ENCODE data around the gene C16orf95.
A peak's percentile ranks its signal among the peaks of the same experiment; 100 is the strongest.

The C16orf95 gene

GRCh38 chr16:87305505-87306391 lies 11.4 kb downstream of the C16orf95 start:
- no peak for TF ChIP-seq CTCF (IDR thresholded peaks at IDR 0.05)
- peak overlapping the region; percentile 36 for H3K4me3 ChIP-seq
- H3K27ac ChIP-seq, result no peak overlapping the region

DNA sequence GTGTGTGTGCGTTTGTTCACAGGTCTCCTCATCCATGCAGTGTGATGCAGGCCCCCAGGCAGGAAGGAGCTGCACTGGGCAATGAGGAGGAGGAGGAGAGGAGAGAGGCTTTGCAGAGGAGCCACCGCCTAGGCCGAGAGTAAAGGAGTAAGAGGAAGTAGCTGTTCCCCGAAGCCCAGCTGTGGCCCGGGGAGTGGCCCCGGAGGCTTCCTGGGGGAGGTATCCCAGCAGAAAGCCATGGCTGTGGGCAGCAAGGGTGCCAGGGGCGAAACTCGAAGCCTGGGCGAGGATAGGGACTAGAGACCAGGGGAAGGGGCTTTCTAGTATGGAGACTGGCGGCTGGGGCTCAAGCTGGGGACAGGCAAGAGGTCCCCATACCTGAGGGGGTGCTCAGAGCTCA lies 12.2 kb downstream of the C16orf95 start:
- DNase-seq (ENCODE audit: low spot score), result no peak

More at GRCh38 chr16:87305505-87306391, 11.4 kb downstream of the C16orf95 start:
- no peak for DNase-seq (ENCODE audit: low spot score)

DNA sequence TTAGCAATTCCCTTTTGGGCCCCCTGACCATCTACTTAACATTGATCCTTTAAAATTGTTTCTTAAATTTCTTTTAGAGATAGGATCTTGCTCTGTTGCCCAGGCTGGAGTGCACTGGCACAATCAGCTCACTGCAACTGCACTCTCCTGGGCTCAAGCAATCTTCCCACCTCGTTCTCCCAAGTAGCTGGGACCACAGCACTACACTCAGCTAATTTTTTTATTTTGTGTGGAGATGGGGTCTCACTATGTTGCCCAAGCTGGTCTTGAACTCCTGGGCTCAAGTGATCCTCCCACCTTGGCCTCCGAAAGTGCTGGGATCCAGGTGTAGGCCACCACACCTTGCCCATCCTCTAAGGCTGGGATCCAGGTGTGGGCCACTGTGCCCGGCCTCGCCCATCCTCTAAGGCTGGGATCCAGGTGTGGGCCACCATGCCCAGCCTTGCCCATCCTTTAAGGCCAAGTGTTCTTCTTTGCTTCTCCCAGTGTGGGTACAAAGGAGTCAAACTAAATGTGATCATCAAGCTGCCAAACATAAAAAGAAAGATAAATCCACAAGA lies 13.2 kb downstream of the C16orf95 start:
- no peak overlapping the region for H3K4me3 ChIP-seq
- TF ChIP-seq CTCF (IDR thresholded peaks at IDR 0.05), result no peak
- no peak overlapping the region for H3K27ac ChIP-seq
- no peak for DNase-seq (ENCODE audit: low spot score)

More for the DNA sequence above, 12.2 kb downstream of the C16orf95 start:
- no peak overlapping the region for H3K27ac ChIP-seq
- H3K4me3 ChIP-seq, result no peak overlapping the region
- TF ChIP-seq CTCF (IDR thresholded peaks at IDR 0.05), result no peak

DNA sequence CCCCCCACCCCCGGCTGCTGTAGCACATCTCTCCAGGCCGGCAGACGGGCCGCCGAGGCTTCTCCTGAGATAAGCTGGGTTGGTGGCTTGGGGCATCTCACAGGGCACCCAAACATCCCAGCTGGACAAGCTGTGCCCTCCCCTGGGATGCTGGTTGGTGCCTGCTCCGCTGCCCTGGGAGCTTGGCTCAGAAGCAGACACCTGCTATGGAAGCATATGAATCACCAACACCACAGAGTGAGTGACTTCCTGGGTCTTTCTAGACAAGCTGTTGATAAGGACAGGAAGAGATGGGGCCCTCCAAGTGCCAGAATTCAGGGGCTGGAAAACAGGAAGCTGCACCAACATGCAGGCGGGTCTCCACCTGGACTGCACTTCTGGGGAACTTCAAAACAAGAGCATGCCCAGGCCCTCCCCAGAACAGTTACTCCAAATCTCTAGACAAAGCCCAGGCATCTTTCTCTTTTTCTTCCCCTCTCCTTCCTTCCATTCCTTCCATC lies 13.7 kb downstream of the C16orf95 start:
- no peak for DNase-seq (ENCODE audit: low spot score)
- Histone ChIP-seq H3K27ac (no peak overlapping the region), H3K4me3 (no peak overlapping the region)
- TF ChIP-seq CTCF (IDR thresholded peaks at IDR 0.05), result no peak

DNA sequence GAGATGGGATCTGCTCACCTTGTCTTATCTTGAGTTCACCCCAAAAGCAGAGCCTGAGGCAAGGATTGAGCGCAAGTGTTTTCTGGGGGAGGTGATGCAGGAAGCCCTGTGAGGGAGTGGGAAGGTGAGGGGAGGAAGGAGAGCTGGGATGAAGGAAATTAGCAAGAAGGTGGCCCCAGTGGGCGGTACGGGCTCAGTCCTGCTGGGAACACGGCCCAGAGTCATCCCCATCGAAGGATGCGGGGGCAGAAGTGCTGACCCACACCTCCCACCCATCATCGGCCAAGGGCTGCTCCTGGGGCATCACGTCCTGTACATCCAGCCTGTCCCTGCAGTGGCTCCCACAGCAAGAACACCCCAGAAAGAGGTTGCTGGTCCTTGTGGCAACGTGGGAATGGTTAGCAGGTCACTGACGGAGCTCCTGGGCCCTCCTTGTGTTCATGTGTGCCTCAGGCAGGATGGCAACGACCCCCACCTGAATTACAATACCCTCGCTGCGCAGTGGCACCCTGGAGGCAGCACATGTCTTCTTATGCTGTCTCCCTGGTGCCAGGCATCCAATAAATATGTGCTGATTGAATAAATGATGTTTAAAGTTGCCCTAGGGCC lies 18.2 kb downstream of the C16orf95 start:
- TF ChIP-seq CTCF (IDR thresholded peaks at IDR 0.05), result no peak
- DNase-seq (ENCODE audit: low spot score), result no peak
- H3K4me3 ChIP-seq, result no peak overlapping the region
- H3K27ac ChIP-seq, result no peak overlapping the region

GRCh38 chr16:87297918-87298631 lies 19.1 kb downstream of the C16orf95 start:
- DNase-seq (ENCODE audit: low spot score), result no peak
- peak; percentile 52 for TF ChIP-seq CTCF (IDR thresholded peaks at IDR 0.05)
- H3K4me3 ChIP-seq, result no peak overlapping the region
- no peak overlapping the region for H3K27ac ChIP-seq
